Measurements from ENCODE around the gene PLEKHG3. TPM values are rescaled to one million over a fixed set of nuclear protein-coding genes. Genes with fewer than 3 reads are reported as not detected.

Gene PLEKHG3
- total and polyA plus RNA-seq, 2 experiments from 2014 or later: 23.0 to 83.1 TPM

DNA sequence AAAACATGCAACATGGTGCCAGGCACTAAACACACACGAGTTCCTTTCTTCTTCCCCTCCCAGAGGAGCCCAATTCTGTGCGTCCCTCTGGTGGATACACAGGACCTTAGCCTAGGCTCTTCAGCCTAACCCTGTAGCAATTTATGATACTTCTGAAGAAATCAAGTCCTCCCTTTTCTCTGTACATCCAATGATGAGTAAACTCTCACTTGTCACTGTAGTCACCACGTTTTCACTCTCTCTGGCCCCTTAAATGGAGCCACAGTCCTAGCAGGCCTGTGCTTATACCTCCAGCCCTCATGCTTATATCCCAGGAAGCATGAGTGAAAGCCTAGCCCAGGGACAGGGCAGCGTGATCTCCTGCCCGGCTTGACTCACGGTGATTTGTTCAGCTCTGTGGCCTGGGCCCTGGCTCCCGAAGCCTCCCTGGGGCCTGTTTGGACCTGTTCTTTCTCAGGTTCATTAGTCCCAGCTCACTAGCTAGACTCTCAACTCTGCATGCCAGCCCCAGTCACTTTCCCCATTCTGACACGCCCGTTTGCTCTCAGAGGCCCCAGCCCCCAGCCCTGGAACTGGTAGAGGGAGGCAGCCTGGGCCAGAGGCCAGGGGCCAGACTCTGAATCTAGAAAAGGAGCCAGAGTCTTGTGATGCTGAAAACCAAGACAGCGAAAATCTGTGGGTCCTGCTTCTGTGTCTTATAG, 24.1 kb upstream of the PLEKHG3 start:
- Mint-ChIP-seq H3K4me3 (no peak overlapping the region), H3K27me3 (ENCODE audit: insufficient read depth, low read depth, poor library complexity) (peaks cover 2% of the 10 kb centered on the region), H3K36me3 (ENCODE audit: low read depth) (no peaks in the 10 kb centered on the region), H3K27ac (peak overlapping the region; percentile 21; the same call in 1 of the 2 replicates), H3K4me1 (peaks cover 19% of the 10 kb centered on the region), H3K9me3 (no peaks in the 10 kb centered on the region)
- DNase-seq (ENCODE audit: low spot score) (no peak), ATAC-seq (no peak)
- 0 out of 2 replicates have a peak, but pooled peaks cover 4% of the 10 kb centered on the region for H3F3A ChIP-seq (replicated peaks; ENCODE audit: low read depth)
- peak overlapping the region; percentile 63 for H2AFZ ChIP-seq
- no peaks in the 10 kb centered on the region for H3K27me3 ChIP-seq (ENCODE audit: insufficient read depth)
- H3K27ac ChIP-seq (ENCODE audit: low read depth): no peak overlapping the region
- no peaks in the 10 kb centered on the region for H3K79me2 ChIP-seq (replicated peaks; ENCODE audit: insufficient read depth)
- no peak overlapping the region for H3K4me2 ChIP-seq
- H3K4me1 ChIP-seq (ENCODE audit: insufficient read depth): 0 out of 2 replicates have a peak, but pooled peaks cover 14% of the 10 kb centered on the region
- H3K36me3 ChIP-seq (ENCODE audit: insufficient read depth): no peaks in the 10 kb centered on the region
- no peak overlapping the region for H3K4me3 ChIP-seq
- TF ChIP-seq ZNF331 (CRISPR knock-in tag; IDR thresholded peaks at IDR 0.05; ENCODE audit: low read depth): no peak
- no peaks in the 10 kb centered on the region for H4K20me1 ChIP-seq (replicated peaks; ENCODE audit: insufficient read depth)
- H3K9me2 ChIP-seq (ENCODE audit: insufficient read depth): no peaks in the 10 kb centered on the region

DNA sequence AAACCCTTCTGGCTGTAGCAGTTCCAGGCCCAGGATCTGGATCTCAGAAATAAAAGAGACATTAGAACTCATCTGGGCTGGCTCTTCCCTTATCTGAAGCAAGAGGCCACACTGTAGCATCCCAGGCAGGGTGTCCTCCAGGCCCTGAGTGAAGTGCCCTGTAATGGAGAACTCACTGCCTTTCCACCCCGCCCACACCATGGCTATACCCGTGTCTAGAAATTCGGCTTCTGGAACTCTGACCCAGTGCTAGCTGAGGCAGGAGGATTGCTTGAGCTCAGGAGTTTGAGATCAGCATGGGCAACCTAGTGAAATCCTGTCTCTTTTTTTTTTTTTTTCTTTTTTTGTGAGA, 23.5 kb upstream of the PLEKHG3 start:
- Mint-ChIP-seq H3K36me3 (ENCODE audit: low read depth) (no peaks in the 10 kb centered on the region), H3K4me1 (peaks cover 23% of the 10 kb centered on the region), H3K9me3 (no peaks in the 10 kb centered on the region), H3K27ac (no peak overlapping the region), H3K4me3 (no peak overlapping the region), H3K27me3 (ENCODE audit: insufficient read depth, low read depth, poor library complexity) (peaks cover 4% of the 10 kb centered on the region)
- DNase-seq (ENCODE audit: low spot score): no peak
- Histone ChIP-seq H3K27me3 (ENCODE audit: insufficient read depth) (no peaks in the 10 kb centered on the region), H4K20me1 (replicated peaks; ENCODE audit: insufficient read depth) (no peaks in the 10 kb centered on the region), H3K9me2 (ENCODE audit: insufficient read depth) (no peaks in the 10 kb centered on the region), H3K36me3 (ENCODE audit: insufficient read depth) (no peaks in the 10 kb centered on the region), H3K4me1 (ENCODE audit: insufficient read depth) (0 out of 2 replicates have a peak, but pooled peaks cover 14% of the 10 kb centered on the region), H3F3A (replicated peaks; ENCODE audit: low read depth) (0 out of 2 replicates have a peak, but pooled peaks cover 4% of the 10 kb centered on the region), H3K4me3 (no peak overlapping the region), H3K27ac (ENCODE audit: low read depth) (no peak overlapping the region), H2AFZ (peak overlapping the region; percentile 63), H3K4me2 (no peak overlapping the region), H3K79me2 (replicated peaks; ENCODE audit: insufficient read depth) (no peaks in the 10 kb centered on the region)
- ATAC-seq: no peak
- no peak for TF ChIP-seq JUNB (IDR thresholded peaks at IDR 0.05; ENCODE audit: unreplicated experiment)
- no peak for TF ChIP-seq CREB1 (CRISPR knock-in tag; IDR thresholded peaks at IDR 0.05; ENCODE audit: low read depth)
- TF ChIP-seq, protein P1, sequence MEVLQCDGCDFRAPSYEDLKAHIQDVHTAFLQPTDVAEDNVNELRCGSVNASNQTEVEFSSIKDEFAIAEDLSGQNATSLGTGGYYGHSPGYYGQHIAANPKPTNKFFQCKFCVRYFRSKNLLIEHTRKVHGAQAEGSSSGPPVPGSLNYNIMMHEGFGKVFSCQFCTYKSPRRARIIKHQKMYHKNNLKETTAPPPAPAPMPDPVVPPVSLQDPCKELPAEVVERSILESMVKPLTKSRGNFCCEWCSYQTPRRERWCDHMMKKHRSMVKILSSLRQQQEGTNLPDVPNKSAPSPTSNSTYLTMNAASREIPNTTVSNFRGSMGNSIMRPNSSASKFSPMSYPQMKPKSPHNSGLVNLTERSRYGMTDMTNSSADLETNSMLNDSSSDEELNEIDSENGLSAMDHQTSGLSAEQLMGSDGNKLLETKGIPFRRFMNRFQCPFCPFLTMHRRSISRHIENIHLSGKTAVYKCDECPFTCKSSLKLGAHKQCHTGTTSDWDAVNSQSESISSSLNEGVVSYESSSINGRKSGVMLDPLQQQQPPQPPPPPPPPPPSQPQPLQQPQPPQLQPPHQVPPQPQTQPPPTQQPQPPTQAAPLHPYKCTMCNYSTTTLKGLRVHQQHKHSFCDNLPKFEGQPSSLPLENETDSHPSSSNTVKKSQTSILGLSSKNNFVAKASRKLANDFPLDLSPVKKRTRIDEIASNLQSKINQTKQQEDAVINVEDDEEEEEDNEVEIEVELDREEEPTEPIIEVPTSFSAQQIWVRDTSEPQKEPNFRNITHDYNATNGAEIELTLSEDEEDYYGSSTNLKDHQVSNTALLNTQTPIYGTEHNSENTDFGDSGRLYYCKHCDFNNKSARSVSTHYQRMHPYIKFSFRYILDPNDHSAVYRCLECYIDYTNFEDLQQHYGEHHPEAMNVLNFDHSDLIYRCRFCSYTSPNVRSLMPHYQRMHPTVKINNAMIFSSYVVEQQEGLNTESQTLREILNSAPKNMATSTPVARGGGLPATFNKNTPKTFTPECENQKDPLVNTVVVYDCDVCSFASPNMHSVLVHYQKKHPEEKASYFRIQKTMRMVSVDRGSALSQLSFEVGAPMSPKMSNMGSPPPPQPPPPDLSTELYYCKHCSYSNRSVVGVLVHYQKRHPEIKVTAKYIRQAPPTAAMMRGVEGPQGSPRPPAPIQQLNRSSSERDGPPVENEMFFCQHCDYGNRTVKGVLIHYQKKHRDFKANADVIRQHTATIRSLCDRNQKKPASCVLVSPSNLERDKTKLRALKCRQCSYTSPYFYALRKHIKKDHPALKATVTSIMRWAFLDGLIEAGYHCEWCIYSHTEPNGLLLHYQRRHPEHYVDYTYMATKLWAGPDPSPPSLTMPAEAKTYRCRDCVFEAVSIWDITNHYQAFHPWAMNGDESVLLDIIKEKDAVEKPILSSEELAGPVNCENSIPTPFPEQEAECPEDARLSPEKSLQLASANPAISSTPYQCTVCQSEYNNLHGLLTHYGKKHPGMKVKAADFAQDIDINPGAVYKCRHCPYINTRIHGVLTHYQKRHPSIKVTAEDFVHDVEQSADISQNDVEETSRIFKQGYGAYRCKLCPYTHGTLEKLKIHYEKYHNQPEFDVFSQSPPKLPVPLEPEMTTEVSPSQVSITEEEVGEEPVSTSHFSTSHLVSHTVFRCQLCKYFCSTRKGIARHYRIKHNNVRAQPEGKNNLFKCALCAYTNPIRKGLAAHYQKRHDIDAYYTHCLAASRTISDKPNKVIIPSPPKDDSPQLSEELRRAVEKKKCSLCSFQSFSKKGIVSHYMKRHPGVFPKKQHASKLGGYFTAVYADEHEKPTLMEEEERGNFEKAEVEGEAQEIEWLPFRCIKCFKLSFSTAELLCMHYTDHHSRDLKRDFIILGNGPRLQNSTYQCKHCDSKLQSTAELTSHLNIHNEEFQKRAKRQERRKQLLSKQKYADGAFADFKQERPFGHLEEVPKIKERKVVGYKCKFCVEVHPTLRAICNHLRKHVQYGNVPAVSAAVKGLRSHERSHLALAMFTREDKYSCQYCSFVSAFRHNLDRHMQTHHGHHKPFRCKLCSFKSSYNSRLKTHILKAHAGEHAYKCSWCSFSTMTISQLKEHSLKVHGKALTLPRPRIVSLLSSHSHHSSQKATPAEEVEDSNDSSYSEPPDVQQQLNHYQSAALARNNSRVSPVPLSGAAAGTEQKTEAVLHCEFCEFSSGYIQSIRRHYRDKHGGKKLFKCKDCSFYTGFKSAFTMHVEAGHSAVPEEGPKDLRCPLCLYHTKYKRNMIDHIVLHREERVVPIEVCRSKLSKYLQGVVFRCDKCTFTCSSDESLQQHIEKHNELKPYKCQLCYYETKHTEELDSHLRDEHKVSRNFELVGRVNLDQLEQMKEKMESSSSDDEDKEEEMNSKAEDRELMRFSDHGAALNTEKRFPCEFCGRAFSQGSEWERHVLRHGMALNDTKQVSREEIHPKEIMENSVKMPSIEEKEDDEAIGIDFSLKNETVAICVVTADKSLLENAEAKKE (CRISPR knock-in tag; IDR thresholded peaks at IDR 0.05): no peak
- no peak for TF ChIP-seq EZH2phosphoT487 (IDR thresholded peaks at IDR 0.05; ENCODE audit: unreplicated experiment)
- TF ChIP-seq, protein P2, sequence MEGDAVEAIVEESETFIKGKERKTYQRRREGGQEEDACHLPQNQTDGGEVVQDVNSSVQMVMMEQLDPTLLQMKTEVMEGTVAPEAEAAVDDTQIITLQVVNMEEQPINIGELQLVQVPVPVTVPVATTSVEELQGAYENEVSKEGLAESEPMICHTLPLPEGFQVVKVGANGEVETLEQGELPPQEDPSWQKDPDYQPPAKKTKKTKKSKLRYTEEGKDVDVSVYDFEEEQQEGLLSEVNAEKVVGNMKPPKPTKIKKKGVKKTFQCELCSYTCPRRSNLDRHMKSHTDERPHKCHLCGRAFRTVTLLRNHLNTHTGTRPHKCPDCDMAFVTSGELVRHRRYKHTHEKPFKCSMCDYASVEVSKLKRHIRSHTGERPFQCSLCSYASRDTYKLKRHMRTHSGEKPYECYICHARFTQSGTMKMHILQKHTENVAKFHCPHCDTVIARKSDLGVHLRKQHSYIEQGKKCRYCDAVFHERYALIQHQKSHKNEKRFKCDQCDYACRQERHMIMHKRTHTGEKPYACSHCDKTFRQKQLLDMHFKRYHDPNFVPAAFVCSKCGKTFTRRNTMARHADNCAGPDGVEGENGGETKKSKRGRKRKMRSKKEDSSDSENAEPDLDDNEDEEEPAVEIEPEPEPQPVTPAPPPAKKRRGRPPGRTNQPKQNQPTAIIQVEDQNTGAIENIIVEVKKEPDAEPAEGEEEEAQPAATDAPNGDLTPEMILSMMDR (conservative IDR thresholded peaks at IDR 0.05; ENCODE audit: low read depth in 2 of 2): no peak
- TF ChIP-seq ZNF114 (CRISPR knock-in tag; IDR thresholded peaks at IDR 0.05): no peak
- TF ChIP-seq POLR2AphosphoS5 (IDR thresholded peaks at IDR 0.05; ENCODE audit: low read depth): no peak
- TF ChIP-seq, protein P3, sequence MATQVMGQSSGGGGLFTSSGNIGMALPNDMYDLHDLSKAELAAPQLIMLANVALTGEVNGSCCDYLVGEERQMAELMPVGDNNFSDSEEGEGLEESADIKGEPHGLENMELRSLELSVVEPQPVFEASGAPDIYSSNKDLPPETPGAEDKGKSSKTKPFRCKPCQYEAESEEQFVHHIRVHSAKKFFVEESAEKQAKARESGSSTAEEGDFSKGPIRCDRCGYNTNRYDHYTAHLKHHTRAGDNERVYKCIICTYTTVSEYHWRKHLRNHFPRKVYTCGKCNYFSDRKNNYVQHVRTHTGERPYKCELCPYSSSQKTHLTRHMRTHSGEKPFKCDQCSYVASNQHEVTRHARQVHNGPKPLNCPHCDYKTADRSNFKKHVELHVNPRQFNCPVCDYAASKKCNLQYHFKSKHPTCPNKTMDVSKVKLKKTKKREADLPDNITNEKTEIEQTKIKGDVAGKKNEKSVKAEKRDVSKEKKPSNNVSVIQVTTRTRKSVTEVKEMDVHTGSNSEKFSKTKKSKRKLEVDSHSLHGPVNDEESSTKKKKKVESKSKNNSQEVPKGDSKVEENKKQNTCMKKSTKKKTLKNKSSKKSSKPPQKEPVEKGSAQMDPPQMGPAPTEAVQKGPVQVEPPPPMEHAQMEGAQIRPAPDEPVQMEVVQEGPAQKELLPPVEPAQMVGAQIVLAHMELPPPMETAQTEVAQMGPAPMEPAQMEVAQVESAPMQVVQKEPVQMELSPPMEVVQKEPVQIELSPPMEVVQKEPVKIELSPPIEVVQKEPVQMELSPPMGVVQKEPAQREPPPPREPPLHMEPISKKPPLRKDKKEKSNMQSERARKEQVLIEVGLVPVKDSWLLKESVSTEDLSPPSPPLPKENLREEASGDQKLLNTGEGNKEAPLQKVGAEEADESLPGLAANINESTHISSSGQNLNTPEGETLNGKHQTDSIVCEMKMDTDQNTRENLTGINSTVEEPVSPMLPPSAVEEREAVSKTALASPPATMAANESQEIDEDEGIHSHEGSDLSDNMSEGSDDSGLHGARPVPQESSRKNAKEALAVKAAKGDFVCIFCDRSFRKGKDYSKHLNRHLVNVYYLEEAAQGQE (IDR thresholded peaks at IDR 0.05; ENCODE audit: unreplicated experiment): no peak
- TF ChIP-seq STAT1 (IDR thresholded peaks at IDR 0.05; ENCODE audit: unreplicated experiment): no peak
